Measurements from ENCODE around the gene PROX2. TPM values are rescaled to one million over a fixed set of nuclear protein-coding genes. Genes with fewer than 3 reads are reported as not detected.

The PROX2 gene
- total RNA-seq, 1 experiment from 2014 or later = not detected

DNA sequence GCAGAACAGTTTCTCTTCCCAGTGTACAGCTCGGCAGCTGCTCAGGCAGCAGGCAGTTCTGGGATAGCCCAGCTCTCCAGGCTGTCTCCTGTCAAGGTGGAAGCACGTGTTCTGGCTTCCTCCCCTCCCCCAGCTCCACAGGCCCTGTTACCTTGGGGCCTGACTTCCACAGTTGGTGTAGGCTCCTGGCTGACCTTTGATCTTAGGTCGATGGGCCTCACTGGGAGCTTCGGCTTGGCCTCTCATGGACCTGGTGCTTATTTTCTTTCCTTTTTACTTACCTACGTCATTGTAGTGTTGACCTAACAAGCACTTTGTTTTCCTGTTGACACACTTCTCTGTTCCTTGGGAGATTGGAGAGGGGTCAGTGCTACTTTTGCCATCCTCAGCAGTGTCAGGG, 22.7 kb upstream of the PROX2 start:
- H2AFZ ChIP-seq = no peak overlapping the region
- DNase-seq = no peak
- no peak overlapping the region for H3K4me3 ChIP-seq
- H3K4me1 ChIP-seq (replicated peaks; ENCODE audit: insufficient read depth) = no peaks in the 10 kb centered on the region
- H3K9me2 ChIP-seq (ENCODE audit: insufficient read depth) = no peaks in the 10 kb centered on the region
- TF ChIP-seq, protein P1, sequence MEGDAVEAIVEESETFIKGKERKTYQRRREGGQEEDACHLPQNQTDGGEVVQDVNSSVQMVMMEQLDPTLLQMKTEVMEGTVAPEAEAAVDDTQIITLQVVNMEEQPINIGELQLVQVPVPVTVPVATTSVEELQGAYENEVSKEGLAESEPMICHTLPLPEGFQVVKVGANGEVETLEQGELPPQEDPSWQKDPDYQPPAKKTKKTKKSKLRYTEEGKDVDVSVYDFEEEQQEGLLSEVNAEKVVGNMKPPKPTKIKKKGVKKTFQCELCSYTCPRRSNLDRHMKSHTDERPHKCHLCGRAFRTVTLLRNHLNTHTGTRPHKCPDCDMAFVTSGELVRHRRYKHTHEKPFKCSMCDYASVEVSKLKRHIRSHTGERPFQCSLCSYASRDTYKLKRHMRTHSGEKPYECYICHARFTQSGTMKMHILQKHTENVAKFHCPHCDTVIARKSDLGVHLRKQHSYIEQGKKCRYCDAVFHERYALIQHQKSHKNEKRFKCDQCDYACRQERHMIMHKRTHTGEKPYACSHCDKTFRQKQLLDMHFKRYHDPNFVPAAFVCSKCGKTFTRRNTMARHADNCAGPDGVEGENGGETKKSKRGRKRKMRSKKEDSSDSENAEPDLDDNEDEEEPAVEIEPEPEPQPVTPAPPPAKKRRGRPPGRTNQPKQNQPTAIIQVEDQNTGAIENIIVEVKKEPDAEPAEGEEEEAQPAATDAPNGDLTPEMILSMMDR (conservative IDR thresholded peaks at IDR 0.05) = no peak
- TF ChIP-seq EZH2 (IDR thresholded peaks at IDR 0.05; ENCODE audit: low read depth) = no peak
- H3K27ac ChIP-seq = no peak overlapping the region
- H3K27me3 ChIP-seq (ENCODE audit: insufficient read depth, low read depth) = no peaks in the 10 kb centered on the region
- H3K36me3 ChIP-seq (ENCODE audit: low read depth) = peaks cover 80% of the 10 kb centered on the region
- intact Hi-C loops (cut with micrococcal nuclease; ENCODE audit: unreplicated experiment) = no loop called here
- peaks cover 10% of the 10 kb centered on the region; the same call in 1 of the 2 replicates for H3F3A ChIP-seq (ENCODE audit: insufficient read depth, low read depth)
- CTCF ChIA-PET = interaction anchor here (0.6 kb wide), 1 partner anchor 613 kb away, joined by 5 read pairs; no protein-coding TSS in a partner anchor
- H3K79me2 ChIP-seq (ENCODE audit: low read depth) = no peaks in the 10 kb centered on the region
- H4K20me1 ChIP-seq (ENCODE audit: insufficient read depth) = peaks cover 11% of the 10 kb centered on the region; the same call in 1 of the 2 replicates
- H3K4me2 ChIP-seq = no peak overlapping the region
- POLR2A ChIA-PET (ENCODE audit: unreplicated experiment) = no interaction called here
- BruUV-seq (replicated peaks) = no TSS peak
- no peaks in the 10 kb centered on the region for H3K9me3 ChIP-seq (ENCODE audit: insufficient read depth, low read depth)

DNA sequence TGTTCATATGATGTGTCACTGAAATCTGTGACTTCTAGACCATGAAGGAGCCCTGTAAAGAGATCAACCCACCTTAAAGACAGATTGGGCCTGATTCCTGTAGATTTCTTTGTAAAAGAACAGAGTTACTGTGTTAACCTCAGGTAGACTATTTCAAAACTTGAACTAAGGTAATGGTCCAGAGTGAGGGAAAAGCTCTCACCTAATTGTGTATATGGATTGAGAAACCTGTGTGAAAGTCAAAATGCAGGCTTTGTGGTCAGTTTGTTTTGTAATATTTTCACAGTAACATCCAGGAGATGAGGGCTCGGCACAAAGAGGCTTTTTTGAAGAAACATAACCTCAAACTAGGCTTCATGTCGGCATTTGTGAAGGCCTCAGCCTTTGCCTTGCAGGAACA, 22.1 kb upstream of the PROX2 start:
- TF ChIP-seq, protein P1 (conservative IDR thresholded peaks at IDR 0.05) = no peak
- no peak for TF ChIP-seq EZH2 (IDR thresholded peaks at IDR 0.05; ENCODE audit: low read depth)
- intact Hi-C loops (cut with micrococcal nuclease; ENCODE audit: unreplicated experiment) = no loop called here
- ChIA-PET CTCF (interaction anchor here (0.7 kb wide), 4 partner anchors 60 to 575 kb away, joined by 3 to 5 read pairs (median 4); no protein-coding TSS in a partner anchor), POLR2A (ENCODE audit: unreplicated experiment) (interaction anchor here (0.6 to 0.7 kb wide), 2 partner anchors 45 to 47 kb away, joined by 3 read pairs; no protein-coding TSS in a partner anchor)
- Histone ChIP-seq H3K9me3 (ENCODE audit: insufficient read depth, low read depth) (no peaks in the 10 kb centered on the region), H4K20me1 (ENCODE audit: insufficient read depth) (peaks cover 13% of the 10 kb centered on the region; the same call in 1 of the 2 replicates), H2AFZ (no peak overlapping the region), H3K79me2 (ENCODE audit: low read depth) (no peaks in the 10 kb centered on the region), H3K4me1 (replicated peaks; ENCODE audit: insufficient read depth) (no peaks in the 10 kb centered on the region), H3K9me2 (ENCODE audit: insufficient read depth) (no peaks in the 10 kb centered on the region), H3K4me2 (no peak overlapping the region), H3K4me3 (no peak overlapping the region), H3F3A (ENCODE audit: insufficient read depth, low read depth) (peaks cover 9% of the 10 kb centered on the region; the same call in 1 of the 2 replicates), H3K36me3 (ENCODE audit: low read depth) (peaks cover 86% of the 10 kb centered on the region), H3K27me3 (ENCODE audit: insufficient read depth, low read depth) (no peaks in the 10 kb centered on the region), H3K27ac (no peak overlapping the region)
- no peak for DNase-seq
- BruUV-seq (replicated peaks) = no TSS peak

DNA sequence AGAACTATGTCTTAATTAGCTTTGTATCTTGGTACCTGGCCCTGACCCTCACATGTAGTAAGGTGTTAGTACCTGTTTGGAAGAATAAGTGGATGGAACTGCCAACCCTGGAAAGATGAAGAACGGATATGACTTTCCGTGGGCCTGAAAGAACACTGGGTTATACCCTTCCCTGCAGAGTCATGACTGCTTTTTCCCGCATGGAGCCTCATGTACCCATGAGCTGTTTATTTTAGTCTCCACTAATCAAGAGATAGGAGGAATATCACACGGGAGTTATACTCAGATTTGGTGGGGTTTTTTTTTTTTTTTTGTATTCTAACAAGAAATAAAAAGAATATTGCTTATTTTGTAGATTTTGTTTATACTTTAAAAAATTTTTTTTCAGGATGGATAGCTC, 21.7 kb upstream of the PROX2 start:
- intact Hi-C loops (cut with micrococcal nuclease; ENCODE audit: unreplicated experiment) = no loop called here
- H3K4me2 ChIP-seq = no peak overlapping the region
- no peaks in the 10 kb centered on the region for H3K9me3 ChIP-seq (ENCODE audit: insufficient read depth, low read depth)
- ChIA-PET CTCF (interaction anchor here (0.6 to 1.2 kb wide), 6 partner anchors 14 to 575 kb away, joined by 3 to 5 read pairs (median 4); partner anchors contain the start of gene FCF1), POLR2A (ENCODE audit: unreplicated experiment) (interaction anchor here (0.6 to 0.7 kb wide), 2 partner anchors 45 to 47 kb away, joined by 3 read pairs; no protein-coding TSS in a partner anchor)
- H3K36me3 ChIP-seq (ENCODE audit: low read depth) = peaks cover 90% of the 10 kb centered on the region
- peaks cover 9% of the 10 kb centered on the region; the same call in 1 of the 2 replicates for H3F3A ChIP-seq (ENCODE audit: insufficient read depth, low read depth)
- no peaks in the 10 kb centered on the region for H3K79me2 ChIP-seq (ENCODE audit: low read depth)
- H3K27me3 ChIP-seq (ENCODE audit: insufficient read depth, low read depth) = no peaks in the 10 kb centered on the region
- TF ChIP-seq, protein P1 (conservative IDR thresholded peaks at IDR 0.05) = no peak
- no peak for TF ChIP-seq EZH2 (IDR thresholded peaks at IDR 0.05; ENCODE audit: low read depth)
- no peak overlapping the region for H3K27ac ChIP-seq
- no peak for DNase-seq
- no peak overlapping the region for H2AFZ ChIP-seq
- BruUV-seq (replicated peaks) = no TSS peak
- no peak overlapping the region for H3K4me3 ChIP-seq
- no peaks in the 10 kb centered on the region for H3K9me2 ChIP-seq (ENCODE audit: insufficient read depth)
- no peaks in the 10 kb centered on the region for H3K4me1 ChIP-seq (replicated peaks; ENCODE audit: insufficient read depth)
- peaks cover 17% of the 10 kb centered on the region; the same call in 1 of the 2 replicates for H4K20me1 ChIP-seq (ENCODE audit: insufficient read depth)
